ENCODE measurements around the gene LTBP2.

The LTBP2 gene

GRCh38 chr14:74604911-74605310, 7.1 kb downstream of the LTBP2 start:
- H3K4me3 Mint-ChIP-seq: no peak overlapping the region
- TF ChIP-seq CTCF (IDR thresholded peaks at IDR 0.05; ENCODE audit: unreplicated experiment in 3 of 3): no peak
- no peaks in the 10 kb centered on the region for H3K9me3 Mint-ChIP-seq
- H3K27me3 Mint-ChIP-seq (ENCODE audit: low read depth): peaks cover 10% of the 10 kb centered on the region
- H3K36me3 Mint-ChIP-seq (ENCODE audit: low read depth): no peaks in the 10 kb centered on the region
- H3K27ac Mint-ChIP-seq: no peak overlapping the region
- H3K4me1 Mint-ChIP-seq: peaks cover 32% of the 10 kb centered on the region

- no peak overlapping the region for H3K27ac Mint-ChIP-seq
- H3K4me3 Mint-ChIP-seq: no peak overlapping the region
- H3K36me3 Mint-ChIP-seq (ENCODE audit: low read depth): no peaks in the 10 kb centered on the region
- no peak for TF ChIP-seq CTCF (IDR thresholded peaks at IDR 0.05; ENCODE audit: unreplicated experiment in 3 of 3)
- peaks cover 5% of the 10 kb centered on the region for H3K27me3 Mint-ChIP-seq (ENCODE audit: low read depth)
- no peaks in the 10 kb centered on the region for H3K9me3 Mint-ChIP-seq
- H3K4me1 Mint-ChIP-seq: peaks cover 34% of the 10 kb centered on the region
Measured at GRCh38 chr14:74604157-74604556, 7.9 kb downstream of the LTBP2 start.

- no peaks in the 10 kb centered on the region for H3K9me3 Mint-ChIP-seq
- no peak for TF ChIP-seq CTCF (IDR thresholded peaks at IDR 0.05; ENCODE audit: unreplicated experiment in 3 of 3)
- no peaks in the 10 kb centered on the region for H3K36me3 Mint-ChIP-seq (ENCODE audit: low read depth)
- H3K4me3 Mint-ChIP-seq: no peak overlapping the region
- no peaks in the 10 kb centered on the region for H3K27me3 Mint-ChIP-seq (ENCODE audit: low read depth)
- no peak overlapping the region for H3K27ac Mint-ChIP-seq
- H3K4me1 Mint-ChIP-seq: peaks cover 46% of the 10 kb centered on the region
Measured at GRCh38 chr14:74601982-74602381, 10.1 kb downstream of the LTBP2 start.

- Mint-ChIP-seq H3K9me3 (no peaks in the 10 kb centered on the region), H3K27me3 (ENCODE audit: low read depth) (no peaks in the 10 kb centered on the region), H3K27ac (peak overlapping the region; percentile 86 to 94 (median 92)), H3K4me1 (peaks cover 50% of the 10 kb centered on the region), H3K36me3 (ENCODE audit: low read depth) (no peaks in the 10 kb centered on the region), H3K4me3 (no peak overlapping the region)
- no peak for TF ChIP-seq CTCF (IDR thresholded peaks at IDR 0.05; ENCODE audit: unreplicated experiment in 3 of 3)
Measured at GRCh38 chr14:74599946-74600345, 12.1 kb downstream of the LTBP2 start.

- Mint-ChIP-seq H3K27me3 (ENCODE audit: low read depth) (no peaks in the 10 kb centered on the region), H3K4me3 (peak overlapping the region in 1 of 3 experiments; percentile 36), H3K9me3 (no peaks in the 10 kb centered on the region), H3K27ac (peak overlapping the region; percentile 86 to 94 (median 92)), H3K4me1 (peaks cover 56% of the 10 kb centered on the region), H3K36me3 (ENCODE audit: low read depth) (no peaks in the 10 kb centered on the region)
- TF ChIP-seq CTCF (IDR thresholded peaks at IDR 0.05; ENCODE audit: unreplicated experiment in 3 of 3): no peak
Measured at GRCh38 chr14:74599321-74599761, 12.7 kb downstream of the LTBP2 start.

- Mint-ChIP-seq H3K27ac (peak overlapping the region; percentile 21 to 86 (median 61)), H3K36me3 (ENCODE audit: low read depth) (no peaks in the 10 kb centered on the region), H3K27me3 (ENCODE audit: low read depth) (no peaks in the 10 kb centered on the region), H3K4me3 (no peak overlapping the region), H3K4me1 (peaks cover 61% of the 10 kb centered on the region), H3K9me3 (no peaks in the 10 kb centered on the region)
- no peak for TF ChIP-seq CTCF (IDR thresholded peaks at IDR 0.05; ENCODE audit: unreplicated experiment in 3 of 3)
Measured at GRCh38 chr14:74596741-74597450, 15.1 kb downstream of the LTBP2 start.
